ENCODE data around the gene UCHL3.

The UCHL3 gene

DNA sequence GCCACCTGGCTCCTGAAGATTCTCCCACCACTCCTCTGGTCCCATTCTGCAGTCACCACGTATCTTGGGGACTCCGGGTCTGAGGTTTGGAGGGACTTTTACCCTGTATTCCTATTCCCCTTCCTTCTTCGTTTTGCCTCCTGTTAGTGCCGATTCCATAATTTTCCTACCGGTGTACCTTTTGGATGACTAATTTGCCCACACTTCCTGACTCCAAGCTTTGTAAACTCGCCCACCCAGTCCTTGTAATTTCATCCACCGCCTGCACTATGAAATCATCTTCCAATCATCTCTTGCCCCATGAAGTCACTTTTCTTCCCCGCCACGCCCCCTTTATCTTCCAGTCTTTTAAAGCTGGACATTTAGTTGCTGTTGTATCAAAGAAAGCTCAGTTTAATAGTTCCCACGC, 572 bp downstream of the UCHL3 start:
- no peak for DNase-seq (ENCODE audit: low read depth)

DNA sequence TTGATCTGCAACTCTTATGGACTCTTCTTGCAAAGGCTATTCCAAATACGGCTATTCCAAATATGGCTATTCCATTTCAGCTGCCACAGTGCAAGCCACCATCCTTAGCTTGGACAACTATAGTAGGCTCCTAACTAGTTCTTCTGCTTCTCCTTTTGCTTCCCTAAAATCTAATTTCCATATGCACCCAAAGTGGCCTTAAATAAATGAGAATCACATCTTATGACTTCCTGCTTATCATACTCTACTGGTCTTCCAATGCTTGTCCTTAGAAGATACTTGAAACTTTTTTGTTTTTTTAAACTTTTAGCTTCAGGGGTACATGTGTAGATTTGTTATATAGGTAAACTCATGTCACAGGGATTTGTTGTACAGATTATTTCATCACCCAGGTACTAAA, 4.9 kb downstream of the UCHL3 start:
- no peak for DNase-seq (ENCODE audit: low read depth)

- DNase-seq (ENCODE audit: low read depth) = no peak
Observed at GRCh38 chr13:75554981-75555380, 5.4 kb downstream of the UCHL3 start.

GRCh38 chr13:75555836-75556235, 6.2 kb downstream of the UCHL3 start:
- DNase-seq (ENCODE audit: low read depth) = no peak

DNA sequence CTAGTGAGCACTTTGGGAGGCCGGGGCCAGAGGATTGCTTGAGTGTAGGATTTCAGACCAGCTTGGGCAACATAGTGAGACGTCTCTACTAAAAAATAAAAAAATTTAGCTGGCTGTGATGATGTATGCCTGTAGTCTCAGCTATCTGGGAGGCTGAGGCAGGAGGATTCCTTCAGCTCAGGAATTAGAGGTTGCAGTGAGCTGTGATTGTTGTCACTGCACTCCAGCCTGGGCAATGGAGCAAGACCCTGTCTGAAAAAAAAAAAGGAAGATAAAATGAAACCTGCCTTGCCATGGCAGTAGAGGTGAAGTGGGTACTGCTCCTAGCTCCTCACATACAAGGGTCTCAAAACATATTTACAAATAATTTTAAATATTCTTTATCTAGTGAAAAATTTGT, 7.4 kb downstream of the UCHL3 start:
- DNase-seq (ENCODE audit: low read depth) = no peak

DNA sequence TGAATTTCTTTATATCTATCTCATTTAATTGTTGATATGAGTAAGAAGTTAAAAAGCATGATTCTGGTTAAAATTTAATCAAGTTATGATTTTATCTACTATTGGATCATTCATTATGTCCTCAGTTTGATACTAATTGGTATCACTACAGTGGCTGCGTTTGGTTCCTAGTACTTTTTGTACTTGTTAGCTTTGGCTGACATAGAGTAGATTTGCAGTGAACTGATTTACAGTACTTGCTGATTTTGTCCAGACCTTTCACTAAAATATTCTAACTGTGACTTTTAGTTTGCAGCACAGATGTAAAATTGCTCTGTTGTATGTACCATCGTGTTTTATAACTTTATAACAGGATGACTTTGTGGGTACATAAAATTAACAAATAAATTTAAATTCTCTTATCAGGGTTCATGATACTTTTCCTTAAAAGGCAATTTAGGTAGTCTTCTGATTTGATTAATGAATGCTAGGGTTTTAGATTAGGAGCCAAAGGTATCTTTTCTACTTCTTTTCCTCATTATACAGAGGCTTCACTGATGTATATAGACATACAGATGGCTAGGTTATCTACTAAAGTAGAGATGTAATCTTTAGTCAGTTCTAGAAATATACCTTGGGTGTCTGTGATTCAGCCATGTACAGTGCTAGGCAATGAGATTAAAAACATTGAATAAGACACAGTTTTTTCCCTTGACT, 8.7 kb downstream of the UCHL3 start:
- DNase-seq (ENCODE audit: low read depth) = no peak

GRCh38 chr13:75566658-75567057, 17.1 kb downstream of the UCHL3 start:
- no peak for DNase-seq (ENCODE audit: low read depth)

GRCh38 chr13:75569576-75569975, 20.0 kb downstream of the UCHL3 start:
- no peak for DNase-seq (ENCODE audit: low read depth)

DNA sequence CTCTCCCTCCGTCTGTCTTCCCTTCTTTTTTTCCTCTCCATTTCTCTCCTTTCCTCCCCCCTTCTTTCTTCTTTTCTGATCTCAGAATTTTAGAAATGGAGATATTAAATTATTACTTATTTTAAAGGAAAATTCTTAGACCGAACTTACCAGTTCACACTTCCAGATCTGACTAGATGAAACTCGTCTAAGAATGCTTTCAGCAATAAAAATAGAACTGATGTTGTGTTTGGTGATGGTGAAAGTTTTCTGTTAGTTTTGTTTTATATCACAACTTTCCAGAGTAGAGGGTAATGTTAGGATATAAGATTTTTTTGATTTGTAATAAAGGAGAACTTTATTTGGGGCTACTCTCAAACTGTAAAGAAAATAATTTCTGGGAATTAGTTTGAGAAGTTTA, 29.9 kb downstream of the UCHL3 start:
- DNase-seq (ENCODE audit: low read depth) = no peak

DNA sequence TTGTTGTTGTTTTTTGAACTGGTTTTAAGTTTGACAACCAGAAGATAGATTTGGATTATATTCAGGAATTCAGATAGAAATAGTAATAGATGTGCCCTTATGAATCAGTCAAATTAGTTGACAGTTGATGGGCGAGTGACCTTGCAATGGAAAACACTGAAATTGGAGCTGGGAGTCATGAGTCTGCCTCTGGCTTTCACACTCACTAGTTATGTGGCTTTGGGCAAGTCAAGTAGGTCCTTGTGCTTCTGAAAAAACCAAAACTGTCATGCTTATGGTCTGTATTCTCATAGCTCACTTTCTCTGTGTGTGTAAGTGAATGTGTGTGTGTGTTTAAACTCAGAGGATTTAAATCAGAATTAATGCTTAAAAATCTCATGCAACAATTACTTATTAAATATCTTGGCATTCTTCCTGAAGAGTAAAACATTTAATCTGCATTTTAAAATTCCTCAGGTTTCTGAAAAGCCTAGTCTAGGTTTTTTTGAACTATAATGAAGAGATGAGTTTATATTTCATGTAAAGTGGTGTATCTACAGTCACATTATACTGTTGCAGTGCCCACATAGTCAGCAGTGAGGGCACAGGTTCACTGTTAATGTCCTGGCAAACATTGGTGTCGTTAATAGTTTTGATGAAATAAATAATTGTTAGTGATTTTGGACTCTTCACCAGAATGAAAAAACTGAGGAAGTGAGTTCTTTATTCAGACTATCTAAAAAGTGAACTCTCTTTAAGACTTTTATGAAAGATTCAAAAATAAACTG, 32.5 kb downstream of the UCHL3 start:
- no peak for DNase-seq (ENCODE audit: low read depth)

- DNase-seq (ENCODE audit: low read depth) = no peak
Observed at GRCh38 chr13:75583091-75583490, 33.5 kb downstream of the UCHL3 start.

DNA sequence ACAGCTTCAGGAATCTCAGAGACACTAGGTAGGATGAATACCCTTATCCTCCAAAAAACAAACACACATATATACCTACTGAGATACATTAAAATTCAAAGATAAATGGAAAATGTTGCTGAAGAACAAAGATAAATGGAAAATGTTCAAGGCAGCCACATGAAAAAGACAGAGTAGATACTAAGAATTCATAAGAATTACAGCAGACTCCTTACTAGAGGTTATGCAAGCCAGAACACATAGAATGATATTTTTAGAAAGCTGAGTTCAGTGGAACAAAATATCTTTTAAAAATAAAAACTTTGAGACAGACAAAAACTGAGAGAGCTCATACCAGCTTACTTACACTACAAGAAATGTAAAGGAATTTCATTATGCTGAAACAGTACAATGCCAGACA, 35.6 kb downstream of the UCHL3 start:
- no peak for DNase-seq (ENCODE audit: low read depth)

DNA sequence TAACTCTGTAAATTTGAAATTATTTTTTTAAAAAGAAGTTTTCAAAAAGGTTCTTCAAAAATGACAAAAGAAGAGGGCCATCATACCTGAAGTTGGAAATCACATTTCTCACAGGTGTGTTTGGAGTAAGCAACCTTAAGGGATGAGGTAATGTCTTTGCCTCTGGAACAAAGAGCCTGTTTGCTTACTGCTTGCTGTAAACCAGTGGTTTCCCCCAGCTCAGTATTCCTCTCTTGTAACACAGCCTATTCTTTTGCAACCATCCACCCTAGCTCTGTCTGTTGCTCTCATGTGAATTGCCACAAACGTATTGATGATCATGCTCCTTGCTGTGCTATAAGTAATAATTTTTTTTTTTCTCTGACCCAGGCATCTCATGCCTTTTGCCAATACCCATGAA, 38.1 kb downstream of the UCHL3 start:
- DNase-seq (ENCODE audit: low read depth) = no peak

- DNase-seq (ENCODE audit: low read depth) = no peak
Observed at GRCh38 chr13:75596657-75597182, 47.1 kb downstream of the UCHL3 start.

- no peak for DNase-seq (ENCODE audit: low read depth)
Observed at GRCh38 chr13:75600371-75600770, 50.8 kb downstream of the UCHL3 start.

DNA sequence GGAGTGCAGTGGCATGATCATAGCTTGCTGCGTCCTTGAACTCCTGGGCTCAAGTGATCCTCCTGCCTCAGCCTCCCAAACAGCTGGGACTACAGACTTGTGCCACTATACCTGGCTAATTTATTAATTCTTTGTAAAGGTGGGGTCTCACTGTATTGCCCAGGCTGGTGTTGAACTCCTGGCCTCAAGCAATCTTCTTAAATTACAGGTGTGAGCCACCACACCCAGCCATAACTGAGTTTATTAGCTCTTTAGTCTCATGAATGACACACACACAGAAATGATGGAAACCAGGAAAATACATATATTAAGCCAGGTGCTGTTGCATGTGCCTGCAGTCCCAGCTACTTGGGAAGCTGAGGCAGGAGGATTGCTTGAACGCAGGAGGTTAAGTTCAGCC, 53.4 kb downstream of the UCHL3 start:
- no peak for DNase-seq (ENCODE audit: low read depth)

DNA sequence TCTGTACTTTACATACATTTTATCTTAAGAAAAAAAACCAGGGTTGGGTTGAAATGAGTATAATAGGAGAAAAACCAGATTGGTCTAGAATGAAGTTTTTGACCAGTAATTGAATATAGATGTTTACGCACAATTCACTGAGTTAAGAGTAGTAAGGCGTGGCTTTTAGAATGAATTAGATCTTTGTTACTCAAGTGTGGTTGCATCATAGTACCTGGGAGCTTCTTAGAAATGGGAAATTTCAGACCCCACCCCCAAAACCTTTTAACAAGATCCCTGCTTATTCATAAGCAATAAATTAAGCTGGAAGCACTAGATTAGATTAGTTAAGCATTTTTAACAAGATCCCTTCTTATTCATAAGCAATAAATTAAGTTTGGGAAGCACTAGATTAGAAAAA, 57.9 kb downstream of the UCHL3 start:
- DNase-seq (ENCODE audit: low read depth) = no peak

DNA sequence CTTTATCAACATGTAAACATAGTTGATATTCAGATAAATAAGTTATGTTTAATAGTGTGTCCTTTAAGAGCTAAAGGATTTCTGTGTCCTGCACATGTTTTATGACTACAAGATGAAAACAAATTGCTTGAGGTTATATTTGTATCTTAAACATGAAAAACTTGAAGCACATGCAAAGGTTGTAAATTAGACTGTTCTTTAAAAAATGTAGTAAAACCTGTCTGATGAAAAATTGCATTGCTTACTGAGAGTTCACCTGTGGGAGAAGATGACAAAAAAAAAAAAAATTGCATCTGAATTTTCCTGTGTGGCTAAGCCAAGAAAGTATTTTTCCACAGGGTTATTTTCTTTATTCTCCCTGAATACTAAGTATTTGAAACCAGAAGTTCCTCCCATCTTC, 60.9 kb downstream of the UCHL3 start:
- DNase-seq (ENCODE audit: low read depth) = no peak

DNA sequence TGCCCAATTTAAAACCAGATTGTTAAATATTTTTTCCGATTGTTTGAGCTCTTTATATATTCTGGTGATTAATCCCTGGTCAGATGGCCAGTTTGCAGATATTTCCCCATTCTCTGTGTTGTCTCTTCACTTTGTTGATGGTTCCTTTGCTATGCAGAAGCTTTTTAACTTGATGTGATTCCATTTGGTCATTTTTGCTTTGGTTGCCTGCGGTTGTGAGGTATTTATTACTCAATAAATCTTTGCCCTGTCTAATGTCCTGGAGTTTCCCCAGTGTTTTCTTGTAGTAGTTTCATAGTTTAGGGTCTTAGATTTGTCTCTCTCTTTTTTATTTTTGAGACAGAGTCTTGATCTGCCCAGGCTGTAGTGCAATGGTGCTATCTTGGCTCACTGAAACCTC, 62.8 kb downstream of the UCHL3 start:
- no peak for DNase-seq (ENCODE audit: low read depth)

DNA sequence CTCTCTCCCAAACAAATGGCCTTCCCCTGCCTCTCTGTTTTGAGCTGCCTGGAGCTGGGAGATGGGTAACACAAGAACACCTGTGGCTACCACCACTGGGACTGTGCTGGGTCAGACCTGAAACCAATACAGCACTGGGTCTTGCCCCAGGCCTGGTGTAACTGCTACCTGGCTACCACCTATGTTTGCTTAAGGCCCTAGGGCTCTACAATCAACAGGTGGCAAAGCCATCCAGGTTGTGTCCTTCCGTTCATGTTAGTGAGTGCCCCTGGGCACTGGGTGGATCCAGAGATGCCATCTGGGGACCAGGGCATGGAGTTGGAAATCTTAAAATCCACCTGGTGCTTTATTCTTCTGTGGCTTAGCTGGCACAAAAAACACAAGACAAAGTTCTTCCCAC, 67.6 kb downstream of the UCHL3 start:
- no peak for DNase-seq (ENCODE audit: low read depth)

- DNase-seq (ENCODE audit: low read depth) = no peak
Observed at GRCh38 chr13:75618308-75618707, 68.7 kb downstream of the UCHL3 start.

- DNase-seq (ENCODE audit: low read depth) = no peak
Observed at GRCh38 chr13:75620020-75620419, 70.4 kb downstream of the UCHL3 start.

- no peak for DNase-seq (ENCODE audit: low read depth)
Observed at GRCh38 chr13:75621147-75621546, 71.6 kb downstream of the UCHL3 start.

DNA sequence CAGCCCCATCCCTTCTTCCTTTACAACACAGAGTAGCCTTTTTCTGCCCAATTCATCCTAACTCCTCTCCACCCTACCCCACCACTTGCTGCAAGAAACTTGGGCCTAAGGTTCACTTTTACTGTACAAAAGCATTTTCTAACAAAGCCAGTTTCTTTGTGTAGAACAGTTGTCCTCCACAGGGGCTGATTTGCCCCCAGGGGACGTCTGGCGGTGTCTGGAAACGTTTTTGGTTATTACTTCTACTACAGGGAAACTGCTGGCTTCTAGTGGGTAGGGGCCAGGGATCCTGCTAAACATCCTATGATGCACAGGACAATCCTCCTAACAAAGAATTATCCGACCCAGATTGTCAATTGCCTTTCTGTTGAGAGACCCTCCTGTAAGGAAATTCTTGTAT, 79.2 kb downstream of the UCHL3 start:
- DNase-seq (ENCODE audit: low read depth) = no peak

All from activated T-helper 9 cell treated with anti-CD3 and anti-CD28 coated beads, Interleukin-2, amount 50 U/mL, for 16 hours (primary cell).